Right cardiac atrium (tissue), 5 donors: ENCODE data around the gene R3HDM1. TPM values are rescaled to one million over a fixed set of nuclear protein-coding genes. Genes with fewer than 3 reads are reported as not detected.
"Not testable (repeated sequence)": the region's sequence is repeated elsewhere in the genome, so short reads cannot be mapped to it uniquely, and the experiment has no call there.

Experiments
- ATAC-seq, 2 donors: fragments of 200-7000 bp; cut with Tn5 transposase; one replicate each; pipeline versions ENCODE4 v1.8.0 to v1.9.1; 2020; ENCODE audit warnings: moderate library complexity in 2 of 2, mild to moderate bottlenecking in 1 of 2
- DNase-seq, 3 donors: peaks; one replicate each; pipeline ENCODE4 v3.0.0-alpha.2; 2020
- H3K27ac ChIP-seq: one replicate; pipeline ENCODE4 v1.5.1; 2013; ENCODE audit warnings: mild to moderate bottlenecking, low read length, control low read depth, moderate library complexity
- H3K27me3 ChIP-seq: one replicate; pipeline ENCODE4 v1.6.1; 2013; ENCODE audit not compliant: control insufficient read depth, insufficient read depth
- H3K4me1 ChIP-seq: one replicate; pipeline ENCODE4 v1.6.1; 2013; ENCODE audit warnings: low read length; ENCODE audit not compliant: control insufficient read depth, insufficient read depth
- H3K4me3 ChIP-seq: one replicate; pipeline ENCODE4 v1.5.1; 2013; ENCODE audit warnings: low read length, control low read depth
- H3K9me3 ChIP-seq: one replicate; pipeline ENCODE4 v1.6.1; 2013; ENCODE audit warnings: low read length; ENCODE audit not compliant: control insufficient read depth
- WGBS: extraction: QIAGEN DNeasy Blood & Tissue Kit; methylation state at CpG from one replicate; pipeline ENCODE4 v1.1.7; 2013; 5-methylcytosine and 5-hydroxymethylcytosine counted together
- intact Hi-C, 4 donors: fragments of 100-400 bp; cut with DNase I; formaldehyde crosslinking; loops; one replicate each; pipeline versions ENCODE4 v1.11.0 to v1.14.0; 2022 to 2023
- polyA plus RNA-seq: library from polyadenylated mRNA; stranded (reverse); fragments of 200-250 nt; gene quantifications from one replicate; pipeline ENCODE4 v1.2.3, GENCODE V29; 2013
- total RNA-seq, 4 donors: library from RNA; stranded (reverse); fragmentation: NEBNext Ultra II Directional; extraction: Animal tissue kit (Norgen Biotek cat#: 25700); gene quantifications; one replicate each; pipeline ENCODE4 v1.2.1, GENCODE V29; 2021
- donor health status: healthy with polysubstance abuse.
- donor health status: DM: no; HTN: yes; CAD: no.
- donor health status: DM: no; HTN: no; CAD: no.
- donor health status: DM: no; HTN: yes; CAD: no; lungs with severe emphysema.
- donor health status: DM: yes; HTN: yes; CAD: no.

The R3HDM1 gene
- total and polyA plus RNA-seq, 5 donors: 8.2 to 23.1 (median 20.6) TPM

DNA sequence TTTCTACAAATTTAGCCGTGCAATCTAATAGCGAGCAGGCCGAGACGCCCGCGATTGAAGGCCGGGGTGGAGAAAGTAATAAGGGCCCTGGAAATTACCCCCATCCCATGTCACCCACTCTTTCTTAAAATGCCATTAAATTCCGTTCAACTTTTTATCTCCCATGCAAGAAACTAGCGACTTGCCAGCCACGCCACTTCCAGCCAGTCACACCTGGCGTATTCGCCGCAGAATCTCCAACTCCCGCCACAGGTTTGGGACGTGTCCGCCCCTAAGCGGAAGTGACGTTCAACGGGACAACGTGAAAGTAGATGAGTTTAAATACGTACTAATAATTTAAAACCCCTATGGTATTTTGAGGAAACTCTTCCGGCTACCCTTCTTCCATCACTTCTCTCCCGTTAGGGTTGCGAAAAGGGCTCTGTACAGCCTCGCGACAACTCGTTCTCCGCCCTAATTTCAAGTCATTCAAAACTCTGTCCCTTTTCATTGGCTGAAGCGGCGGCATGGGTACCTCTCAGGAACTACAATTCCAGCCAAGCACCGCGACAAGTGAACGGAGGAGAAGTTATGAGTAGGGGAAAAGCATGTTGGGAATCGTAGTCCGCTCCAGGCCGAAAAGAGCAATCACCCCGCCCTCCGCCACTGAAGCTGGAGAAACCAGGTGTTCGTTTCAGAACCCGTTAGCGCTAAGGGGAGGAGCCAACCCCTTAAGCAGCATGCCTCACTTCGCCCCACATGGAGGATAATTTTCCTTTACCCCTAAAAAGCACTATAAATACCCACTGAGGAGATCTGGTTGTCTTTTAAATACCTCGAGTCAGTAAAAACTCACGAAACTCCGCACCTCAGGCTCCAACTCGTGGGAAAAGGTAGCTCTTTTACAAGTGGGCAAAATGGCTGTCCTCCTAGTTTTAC, 712 bp upstream of the R3HDM1 start, which contains the start of gene ZRANB3:
TSS of gene ZRANB3 (minus strand) at position 906 of the 918 bp plus-strand sequence.
- intact Hi-C loops: no loop called here

DNA sequence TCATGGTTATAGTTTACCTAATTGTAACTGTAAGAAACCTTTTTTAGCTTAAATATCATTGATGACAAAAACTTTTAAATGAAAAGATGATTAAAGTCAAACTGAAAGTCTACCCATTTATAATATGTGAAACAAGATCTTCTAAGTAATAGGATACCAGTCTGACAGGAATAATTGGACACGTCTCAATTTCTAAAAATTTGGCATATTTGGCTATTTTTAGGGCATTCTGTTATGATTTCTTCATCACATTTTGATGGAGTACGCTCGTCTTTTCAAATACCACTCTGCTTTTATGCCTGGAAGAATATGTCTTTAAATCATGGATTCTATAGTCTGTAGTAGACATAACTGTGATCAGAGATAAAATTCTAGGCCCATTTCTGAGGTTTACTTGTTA, 1.3 kb downstream of the R3HDM1 start:
- 50% methylated on average over 3 of the region's 3 CpGs for WGBS
- Histone ChIP-seq H3K4me3 (no peak overlapping the region), H3K27me3 (no peaks in the 10 kb centered on the region), H3K4me1 (no peaks in the 10 kb centered on the region), H3K27ac (no peak overlapping the region), H3K9me3 (no peaks in the 10 kb centered on the region)
- ATAC-seq (no peak), DNase-seq (no peak)
- intact Hi-C loops: no loop called here

More for the DNA sequence above, 712 bp upstream of the R3HDM1 start, which contains the start of gene ZRANB3:
- WGBS: under 1% methylated on average over 46 of the region's 46 CpGs
- Histone ChIP-seq H3K27ac (peak within 1 kb of the TSS; percentile 95), H3K9me3 (no peaks in the 10 kb centered on the region), H3K27me3 (no peaks in the 10 kb centered on the region), H3K4me3 (peak within 1 kb of the TSS; percentile 85), H3K4me1 (no peaks in the 10 kb centered on the region)
- ATAC-seq (peak; percentile 93 to 94), DNase-seq (peak; percentile 94 to 96 (median 95))

DNA sequence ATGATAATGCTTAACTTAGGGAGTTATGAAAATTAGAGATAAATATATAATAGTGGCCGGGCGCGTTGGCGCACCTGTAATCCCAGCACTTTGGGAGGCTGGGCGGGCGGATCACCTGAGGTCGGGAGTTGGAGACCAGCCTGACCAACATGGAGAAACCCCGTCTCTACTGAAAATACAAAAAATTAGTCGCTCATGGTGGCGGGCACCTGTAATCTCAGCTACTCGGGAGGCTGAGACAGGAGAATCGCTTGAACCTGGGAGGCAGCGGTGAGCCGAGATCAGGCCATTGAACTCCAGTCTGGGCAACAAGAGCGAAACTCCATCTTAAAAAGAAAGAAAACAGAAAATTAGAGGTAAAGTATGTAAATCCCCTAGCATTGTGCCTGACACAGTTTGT, 2.3 kb downstream of the R3HDM1 start:
- DNase-seq, H3K27ac ChIP-seq, ATAC-seq, H3K27me3 ChIP-seq, H3K4me3 ChIP-seq, H3K4me1 ChIP-seq, intact Hi-C loops, H3K9me3 ChIP-seq: not testable (repeated sequence)
- WGBS: 98% methylated on average over 15 of the region's 15 CpGs

DNA sequence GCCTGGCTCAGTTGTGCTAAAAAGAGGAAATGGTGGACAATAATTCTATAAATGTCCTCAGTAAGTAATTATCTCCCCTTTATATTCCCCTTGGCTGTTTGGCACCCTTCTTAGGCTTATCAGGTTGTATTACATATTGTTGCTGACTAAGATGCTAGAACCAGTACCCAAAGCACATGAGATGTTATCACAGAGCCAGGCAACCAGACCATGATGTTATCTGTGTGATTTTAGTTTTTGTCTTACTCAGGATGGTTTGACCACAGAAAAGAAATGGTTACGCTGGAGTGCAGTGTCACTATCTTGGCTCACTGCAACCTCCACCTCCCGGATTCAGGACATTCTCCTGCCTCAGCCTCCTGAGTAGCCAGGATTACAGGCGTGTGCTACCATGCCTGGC, 15.2 kb downstream of the R3HDM1 start:
- intact Hi-C loops: no loop called here
- H3K9me3 ChIP-seq: no peaks in the 10 kb centered on the region
- no peak for DNase-seq
- H3K4me1 ChIP-seq: no peaks in the 10 kb centered on the region
- no peaks in the 10 kb centered on the region for H3K27me3 ChIP-seq
- ATAC-seq: no peak
- H3K27ac ChIP-seq: no peak overlapping the region
- whole genome bisulfite sequencing: 91% methylated on average over 3 of the region's 3 CpGs
- no peak overlapping the region for H3K4me3 ChIP-seq

DNA sequence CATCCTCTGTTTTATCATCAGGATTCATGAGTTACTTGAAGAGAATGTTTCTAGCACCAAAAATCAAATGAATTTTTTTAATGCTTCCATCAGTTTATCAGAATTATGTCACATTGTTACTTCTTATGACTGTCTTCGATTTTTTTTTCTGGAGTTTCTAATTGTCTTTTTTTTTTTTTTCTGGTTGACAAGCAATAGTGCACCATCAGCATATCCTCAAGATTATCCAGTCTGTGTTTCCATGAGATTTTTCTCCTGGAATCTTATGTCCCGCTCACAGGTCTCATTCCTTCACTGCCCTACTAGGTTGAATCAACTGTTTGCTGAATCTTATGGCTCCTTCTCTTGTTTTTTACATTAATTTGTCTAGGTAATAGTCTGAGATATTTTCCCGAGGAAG, 16.0 kb downstream of the R3HDM1 start:
- 94% methylated on average over 3 of the region's 3 CpGs for WGBS
- intact Hi-C loops: no loop called here
- no peaks in the 10 kb centered on the region for H3K4me1 ChIP-seq

DNA sequence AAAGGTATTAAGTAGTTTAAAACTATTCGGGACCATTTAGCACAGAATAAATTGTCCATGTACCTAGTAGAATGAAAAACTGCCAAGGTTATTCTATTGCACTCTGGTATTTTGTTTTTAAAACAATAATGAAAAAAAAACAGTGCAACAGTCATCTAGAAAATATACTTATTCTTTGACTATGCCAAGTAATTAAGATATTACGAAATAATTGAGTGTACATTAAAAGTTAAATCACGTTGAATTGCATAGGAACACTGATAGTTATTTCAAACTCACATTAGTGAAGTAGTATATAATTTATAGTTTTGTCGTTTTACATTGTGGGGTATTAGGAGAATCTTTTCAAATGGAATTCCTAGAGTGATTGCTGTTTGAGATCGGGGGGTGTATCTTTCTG, 20.1 kb downstream of the R3HDM1 start:
- DNase-seq (no peak), ATAC-seq (no peak)
- H3K27me3 ChIP-seq: no peaks in the 10 kb centered on the region
- no peaks in the 10 kb centered on the region for H3K9me3 ChIP-seq
- 95% methylated on average over 5 of the region's 5 CpGs for WGBS
- intact Hi-C loops: no loop called here
- no peak overlapping the region for H3K27ac ChIP-seq
- H3K4me3 ChIP-seq: no peak overlapping the region
- H3K4me1 ChIP-seq: peaks cover 3% of the 10 kb centered on the region

More for the DNA sequence above, 16.0 kb downstream of the R3HDM1 start:
- no peak overlapping the region for H3K27ac ChIP-seq
- no peaks in the 10 kb centered on the region for H3K9me3 ChIP-seq
- no peaks in the 10 kb centered on the region for H3K27me3 ChIP-seq
- no peak for DNase-seq
- H3K4me3 ChIP-seq: no peak overlapping the region
- ATAC-seq: no peak

DNA sequence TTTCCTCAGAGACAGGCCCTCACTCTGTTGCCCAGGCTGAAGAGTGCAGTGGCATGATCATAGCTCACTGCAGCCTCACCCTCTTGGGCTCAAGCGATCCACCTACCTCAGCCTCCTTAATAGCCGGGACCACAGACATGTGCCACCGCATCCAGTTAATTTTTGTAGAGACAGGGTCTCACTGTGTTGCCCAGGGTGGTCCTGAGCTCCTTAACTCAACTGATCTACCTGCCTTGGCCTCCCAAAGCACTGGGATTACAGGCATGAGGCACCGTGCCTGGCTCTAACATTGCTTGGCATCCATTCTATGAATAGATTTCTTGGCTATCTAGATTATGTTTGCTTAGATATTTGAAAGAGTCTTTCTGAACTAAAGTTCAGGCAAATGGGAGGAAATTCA, 21.6 kb downstream of the R3HDM1 start:
- WGBS: 88% methylated on average over 4 of the region's 4 CpGs
- intact Hi-C loops: no loop called here

DNA sequence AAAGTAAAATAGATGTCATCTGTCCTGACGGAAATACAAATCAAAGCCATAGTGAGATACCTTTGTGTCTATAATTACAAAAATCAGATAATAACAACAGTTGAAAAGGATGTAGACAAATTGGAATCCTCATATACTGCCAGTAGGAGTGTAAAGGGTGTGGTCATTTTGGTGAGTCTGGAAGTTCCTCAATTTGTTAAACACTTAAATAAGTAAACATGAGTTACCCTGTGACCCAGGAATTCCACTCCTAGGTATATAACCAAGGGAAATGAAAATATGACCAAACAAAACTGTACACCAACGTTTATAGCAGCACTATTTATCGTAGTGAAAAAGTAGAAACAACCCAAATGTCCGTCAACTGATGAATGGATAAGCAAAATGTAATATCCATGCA, 24.0 kb downstream of the R3HDM1 start:
- WGBS: 93% methylated on average over 4 of the region's 4 CpGs

More for the DNA sequence above, 21.6 kb downstream of the R3HDM1 start:
- DNase-seq: no peak
- no peak for ATAC-seq
- Histone ChIP-seq H3K4me3 (no peak overlapping the region), H3K27ac (no peak overlapping the region), H3K4me1 (peaks cover 3% of the 10 kb centered on the region), H3K27me3 (no peaks in the 10 kb centered on the region), H3K9me3 (no peaks in the 10 kb centered on the region)

DNA sequence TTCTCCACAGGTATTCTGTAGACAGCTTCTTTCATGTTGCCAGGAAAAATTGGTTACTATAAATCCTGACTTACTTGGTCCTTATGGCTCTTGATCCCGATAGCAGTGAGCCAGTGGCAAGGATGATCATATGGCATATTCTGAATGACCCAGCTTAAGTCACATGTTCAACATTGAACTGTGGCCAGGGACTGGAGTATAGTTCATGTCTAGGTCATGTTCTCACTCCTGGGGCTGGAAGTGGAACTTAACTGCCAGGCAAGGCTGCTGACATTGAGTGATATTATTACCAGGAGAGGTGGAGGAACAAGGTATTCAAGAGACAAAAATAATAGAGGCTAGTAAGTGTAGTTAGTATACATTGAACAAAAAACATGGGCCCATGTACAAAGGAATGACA, 26.2 kb downstream of the R3HDM1 start:
- no peaks in the 10 kb centered on the region for H3K9me3 ChIP-seq
- no peak overlapping the region for H3K4me3 ChIP-seq
- peak; percentile 32 to 43 for ATAC-seq
- H3K27ac ChIP-seq: no peak overlapping the region
- WGBS: 49% methylated on average over 1 of the region's 1 CpG
- no peaks in the 10 kb centered on the region for H3K27me3 ChIP-seq
- intact Hi-C loops: no loop called here
- no peak for DNase-seq
- peaks cover 3% of the 10 kb centered on the region for H3K4me1 ChIP-seq

More for the DNA sequence above, 24.0 kb downstream of the R3HDM1 start:
- Histone ChIP-seq H3K27ac (no peak overlapping the region), H3K9me3 (no peaks in the 10 kb centered on the region), H3K27me3 (no peaks in the 10 kb centered on the region), H3K4me3 (no peak overlapping the region), H3K4me1 (peaks cover 3% of the 10 kb centered on the region)
- intact Hi-C loops: no loop called here
- DNase-seq (no peak), ATAC-seq (no peak)

DNA sequence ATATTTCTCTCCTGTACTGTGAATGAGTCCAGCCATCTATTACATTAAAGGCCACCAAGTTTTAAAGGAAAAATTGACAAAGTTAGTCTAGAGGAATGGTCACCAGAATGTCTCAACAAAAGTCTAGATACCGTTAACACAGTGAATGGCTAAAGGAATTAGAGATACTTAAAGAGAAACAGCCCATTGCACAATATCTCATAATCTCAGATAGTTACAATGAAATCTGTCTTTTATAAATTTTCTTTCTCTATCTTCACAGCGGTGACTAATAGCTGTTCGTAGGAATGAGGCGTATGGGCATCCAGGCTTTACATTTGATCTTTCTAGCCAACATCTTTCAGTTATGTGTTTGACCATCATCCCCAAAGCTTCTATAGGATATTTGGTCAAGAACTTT, 30.6 kb downstream of the R3HDM1 start:
- 98% methylated on average over 4 of the region's 4 CpGs for WGBS
- intact Hi-C loops: no loop called here
- no peak overlapping the region for H3K27ac ChIP-seq
- ATAC-seq (no peak), DNase-seq (no peak)
- no peaks in the 10 kb centered on the region for H3K4me1 ChIP-seq
- no peaks in the 10 kb centered on the region for H3K27me3 ChIP-seq
- no peak overlapping the region for H3K4me3 ChIP-seq
- H3K9me3 ChIP-seq: no peaks in the 10 kb centered on the region

DNA sequence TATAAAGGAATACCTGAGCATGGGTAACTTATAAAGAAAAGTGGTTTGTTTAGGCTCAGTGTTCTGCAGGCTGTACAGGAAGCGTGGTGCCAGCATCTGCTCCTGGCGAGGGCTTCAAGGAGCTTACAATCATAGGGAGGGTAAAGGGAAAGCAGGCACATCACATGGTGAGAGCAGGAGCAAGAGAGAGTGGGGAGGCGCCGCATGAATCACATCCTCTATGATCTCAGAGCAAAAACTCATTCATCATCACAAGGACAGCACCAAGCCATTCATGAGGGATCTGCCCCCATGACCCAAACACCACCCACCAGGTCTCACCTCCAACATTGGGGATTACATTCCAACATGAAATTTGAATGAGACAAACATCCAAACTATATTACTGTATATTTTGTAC, 32.5 kb downstream of the R3HDM1 start:
- no peak for DNase-seq
- Histone ChIP-seq H3K9me3 (no peaks in the 10 kb centered on the region), H3K4me3 (no peak overlapping the region), H3K27me3 (no peaks in the 10 kb centered on the region), H3K27ac (no peak overlapping the region), H3K4me1 (no peaks in the 10 kb centered on the region)
- no peak for ATAC-seq
- intact Hi-C loops: no loop called here
- 95% methylated on average over 4 of the region's 4 CpGs for WGBS
